T47D (cell line): ENCODE data around the gene CHST7.

Source experiments
- DNase-seq, 2 experiments: peaks; one replicate each; pipeline versions ENCODE4 v3.0.0 to v3.0.0-alpha.2; 2011 to 2012; ENCODE audit warnings: low read depth in 1 of 2, low spot score in 1 of 2
- JUND ChIP-seq: IDR thresholded peaks from 2 replicates; pipeline ENCODE4 v1.6.1; 2012; ENCODE audit warnings: low read depth
- in situ Hi-C: cut with HindIII; loops from 2 replicates; pipeline ENCODE4 v1.10.0; 2016; ENCODE audit warnings: low sequenced_read_pairs, low pct_unique_long_range_greater_than_20kb

Gene CHST7

DNA sequence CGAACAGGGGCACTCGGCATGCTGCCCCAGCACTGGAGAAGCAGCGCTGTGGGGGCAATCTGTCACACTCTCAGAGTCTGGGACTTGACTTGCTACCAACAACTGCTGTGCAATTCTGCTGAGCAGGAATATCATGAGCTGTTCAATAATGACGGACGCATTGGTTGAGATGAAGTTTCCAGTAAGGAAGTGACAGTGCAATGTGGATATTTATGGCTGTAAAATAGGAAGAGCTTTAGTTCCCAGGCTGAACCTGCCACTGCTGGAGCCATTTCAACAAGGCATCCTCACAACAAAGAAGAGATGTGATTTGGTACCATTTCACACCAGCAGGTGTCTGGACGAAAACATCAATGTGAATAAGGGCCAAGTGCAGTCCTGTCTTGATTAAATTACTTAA is 24.2 kb downstream of the CHST7 start:
- DNase-seq = no peak
- in situ Hi-C loops = no loop called here
- no peak for TF ChIP-seq JUND

GRCh38 chrX:46599051-46599560 is 25.5 kb downstream of the CHST7 start:
- TF ChIP-seq JUND = no peak
- in situ Hi-C loops = no loop called here
- no peak for DNase-seq

GRCh38 chrX:46601283-46601682 is 27.7 kb downstream of the CHST7 start:
- DNase-seq = no peak
- no peak for TF ChIP-seq JUND
- in situ Hi-C loops = no loop called here

DNA sequence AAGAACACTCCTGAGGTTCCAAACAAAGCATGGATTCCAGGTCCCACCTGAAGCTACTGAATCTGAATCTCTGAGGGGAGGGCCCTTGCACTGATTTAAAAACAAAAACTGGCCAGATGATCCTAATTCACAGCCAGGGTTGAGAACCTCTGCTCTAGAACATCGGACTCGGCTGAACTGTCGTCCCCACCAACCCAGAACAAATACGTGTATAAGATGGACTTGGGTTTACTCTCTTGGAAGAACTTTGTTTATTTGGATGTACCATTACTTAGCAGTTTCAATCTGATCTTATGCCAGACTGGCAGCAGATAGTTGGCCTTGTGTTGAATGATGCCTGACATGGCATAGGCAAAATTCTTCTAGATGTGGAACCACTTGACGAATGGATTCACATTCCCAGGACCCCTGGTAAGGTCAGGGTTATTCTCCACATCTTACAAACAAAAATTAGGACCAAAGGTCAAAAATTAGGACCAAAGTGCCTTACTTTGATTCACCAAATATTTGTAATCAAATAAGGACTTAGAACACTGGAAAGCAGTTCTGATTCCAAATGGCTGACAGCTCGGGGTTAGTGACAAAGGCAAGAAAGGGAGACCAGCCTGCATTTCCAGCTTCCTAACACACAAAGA is 29.0 kb downstream of the CHST7 start:
- DNase-seq = no peak
- in situ Hi-C loops = no loop called here
- TF ChIP-seq JUND = no peak

DNA sequence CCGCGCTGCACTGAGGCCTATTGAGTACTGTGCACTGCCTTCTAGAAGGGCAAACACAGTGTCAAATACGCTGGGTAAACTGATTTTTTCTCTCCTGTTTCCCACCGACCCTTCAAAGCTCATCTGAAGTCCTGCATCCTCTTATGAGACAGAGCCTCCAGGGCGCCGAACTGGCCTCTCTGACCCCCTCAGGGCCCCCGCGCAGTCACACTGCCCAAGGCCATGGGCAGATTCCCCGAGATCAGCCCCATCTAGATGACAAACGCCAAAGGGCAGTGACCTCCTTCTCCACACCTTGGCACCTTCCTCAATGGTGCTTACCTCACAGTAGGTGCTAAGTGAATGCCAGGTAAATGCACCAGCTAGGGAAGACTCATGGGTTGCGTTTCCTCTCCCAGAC is 34.4 kb downstream of the CHST7 start:
- in situ Hi-C loops = no loop called here
- DNase-seq = no peak
- no peak for TF ChIP-seq JUND

DNA sequence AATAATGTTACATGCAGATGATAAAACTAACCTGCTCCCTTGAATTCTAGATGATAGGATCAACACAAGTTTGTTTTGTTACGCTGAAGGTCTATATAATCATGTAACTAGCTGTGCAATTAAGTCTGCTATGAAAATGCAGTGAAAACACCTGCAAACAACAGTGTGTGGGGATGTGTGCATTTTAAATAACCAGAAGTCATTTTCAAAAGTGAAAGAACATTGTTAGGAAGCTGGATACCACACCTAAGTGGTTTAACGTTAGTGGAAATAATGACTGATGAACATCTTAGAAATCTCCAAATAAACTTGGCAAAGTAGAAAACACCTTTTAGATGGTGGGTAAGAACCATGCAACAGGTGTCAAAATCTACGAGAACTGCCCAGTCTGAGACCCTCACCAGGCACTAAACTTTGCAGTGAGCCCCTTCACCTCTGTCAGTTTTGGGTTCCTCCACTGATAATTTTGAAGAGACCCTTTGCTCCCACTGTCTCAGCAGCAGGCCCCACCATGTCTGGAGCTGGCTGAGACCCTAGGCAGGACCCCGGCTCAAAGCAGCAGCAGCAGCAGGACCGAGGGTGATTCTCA is 36.6 kb downstream of the CHST7 start:
- no peak for DNase-seq
- no peak for TF ChIP-seq JUND
- in situ Hi-C loops = no loop called here

DNA sequence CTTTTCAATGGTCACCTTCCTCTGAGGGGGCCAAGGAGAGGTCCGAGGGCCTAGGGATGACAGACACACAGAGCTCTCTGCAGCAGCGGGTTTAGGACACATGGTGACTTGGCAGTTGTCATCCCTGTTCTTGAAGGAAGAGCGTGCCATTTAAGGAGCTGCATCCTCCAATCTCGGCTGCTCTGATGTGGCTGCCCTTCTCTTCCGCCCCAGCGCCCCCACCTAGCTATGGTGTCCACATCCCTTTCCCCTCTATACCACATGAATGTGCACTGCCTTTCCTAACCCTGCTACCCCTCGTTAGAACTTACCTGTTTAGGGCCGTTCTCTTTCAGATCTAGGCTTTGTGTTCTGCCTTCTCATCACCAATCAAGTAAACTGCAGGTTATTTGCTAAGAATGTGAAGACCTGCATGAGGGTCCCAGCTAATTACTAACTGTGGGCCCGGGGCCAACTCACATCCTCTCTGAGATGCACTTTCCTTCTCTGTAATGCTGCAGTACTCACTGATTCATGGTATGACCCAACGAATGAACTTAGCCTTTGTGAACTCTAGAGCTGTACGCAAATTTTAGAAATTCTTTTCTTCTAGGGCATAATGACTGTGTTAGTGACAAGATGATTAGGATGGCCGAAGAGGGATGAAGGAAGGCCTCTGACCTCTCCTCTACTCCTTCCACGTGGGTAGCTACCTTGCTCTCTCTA is 38.2 kb downstream of the CHST7 start:
- DNase-seq = no peak
- TF ChIP-seq JUND = no peak
- in situ Hi-C loops = no loop called here

DNA sequence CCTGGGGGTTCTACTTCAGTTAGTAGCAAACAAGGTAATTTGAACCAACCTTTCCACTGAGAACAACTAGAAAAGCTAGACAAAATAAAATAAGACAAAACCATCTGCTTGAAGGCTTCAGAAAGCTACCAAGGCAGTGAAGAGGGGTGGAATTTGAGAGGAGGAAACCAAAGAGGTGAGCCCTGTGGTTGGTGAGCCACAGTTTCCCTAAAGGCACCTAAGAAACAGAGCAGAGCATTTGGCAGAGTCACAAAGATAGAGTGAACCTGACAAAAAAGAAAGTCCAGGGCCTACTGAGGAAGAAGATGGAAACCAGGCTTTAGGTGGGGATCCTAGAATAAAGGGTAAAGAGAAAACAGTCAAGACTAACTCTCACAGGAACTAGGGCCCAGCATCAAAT is 44.3 kb downstream of the CHST7 start:
- no peak for DNase-seq
- in situ Hi-C loops = no loop called here
- TF ChIP-seq JUND = no peak

DNA sequence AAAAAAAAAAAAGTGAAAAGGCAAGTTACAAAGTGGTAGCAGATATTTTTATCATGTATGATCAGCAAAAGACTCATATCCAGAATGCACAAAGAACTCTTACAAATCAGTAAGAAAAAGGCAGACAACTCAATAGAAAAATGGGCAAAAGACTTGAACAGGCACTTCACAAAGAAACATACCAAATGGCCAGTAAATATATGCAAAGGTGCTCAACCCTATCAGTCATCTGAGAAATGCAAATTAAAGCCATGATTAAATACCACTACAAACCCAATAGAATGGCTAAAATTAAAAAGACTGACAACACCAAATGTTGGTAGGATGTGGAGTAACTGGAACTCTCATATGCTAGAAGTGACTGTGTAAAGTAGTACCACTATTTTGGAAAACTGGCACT is 45.4 kb downstream of the CHST7 start:
- no peak for DNase-seq
- in situ Hi-C loops = no loop called here
- no peak for TF ChIP-seq JUND

DNA sequence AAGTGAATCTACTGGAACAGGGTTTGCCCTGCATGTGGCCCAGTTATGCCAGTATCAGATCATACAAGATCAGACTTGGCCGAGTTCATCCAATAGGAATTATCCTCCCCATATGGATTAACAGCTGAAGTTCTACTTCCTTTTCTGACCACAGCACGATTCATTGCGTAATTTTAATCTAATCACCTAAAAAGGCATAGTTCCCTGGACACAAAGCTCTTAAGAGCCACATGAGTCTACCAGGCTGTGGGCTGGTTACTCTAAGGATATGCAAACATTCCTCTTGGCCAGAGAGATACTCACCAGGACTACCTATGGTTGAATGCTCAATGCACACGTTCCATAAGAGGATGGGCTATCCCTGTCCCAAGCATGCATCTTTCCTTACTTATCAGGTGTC is 46.9 kb downstream of the CHST7 start:
- DNase-seq = no peak
- no peak for TF ChIP-seq JUND
- in situ Hi-C loops = no loop called here

DNA sequence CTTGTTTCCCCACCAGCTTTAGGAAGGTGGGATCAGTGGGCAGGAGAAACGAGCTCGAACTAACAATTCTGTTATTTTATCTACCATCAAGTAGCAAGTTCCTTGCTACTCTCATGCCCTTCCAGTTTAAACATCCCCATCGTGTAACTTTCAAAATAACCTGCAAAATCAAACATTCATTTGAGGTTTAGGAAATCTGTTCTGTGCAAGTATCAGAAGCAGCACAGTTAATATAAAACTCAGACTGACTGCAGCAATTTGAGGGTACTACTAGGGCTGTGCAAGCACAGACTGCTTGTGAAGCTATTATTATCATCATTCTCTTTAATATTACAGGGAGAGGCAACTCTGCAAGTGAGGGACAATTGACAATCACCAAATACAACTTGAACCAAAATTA is 48.0 kb downstream of the CHST7 start:
- in situ Hi-C loops = no loop called here
- DNase-seq = no peak
- TF ChIP-seq JUND = no peak

DNA sequence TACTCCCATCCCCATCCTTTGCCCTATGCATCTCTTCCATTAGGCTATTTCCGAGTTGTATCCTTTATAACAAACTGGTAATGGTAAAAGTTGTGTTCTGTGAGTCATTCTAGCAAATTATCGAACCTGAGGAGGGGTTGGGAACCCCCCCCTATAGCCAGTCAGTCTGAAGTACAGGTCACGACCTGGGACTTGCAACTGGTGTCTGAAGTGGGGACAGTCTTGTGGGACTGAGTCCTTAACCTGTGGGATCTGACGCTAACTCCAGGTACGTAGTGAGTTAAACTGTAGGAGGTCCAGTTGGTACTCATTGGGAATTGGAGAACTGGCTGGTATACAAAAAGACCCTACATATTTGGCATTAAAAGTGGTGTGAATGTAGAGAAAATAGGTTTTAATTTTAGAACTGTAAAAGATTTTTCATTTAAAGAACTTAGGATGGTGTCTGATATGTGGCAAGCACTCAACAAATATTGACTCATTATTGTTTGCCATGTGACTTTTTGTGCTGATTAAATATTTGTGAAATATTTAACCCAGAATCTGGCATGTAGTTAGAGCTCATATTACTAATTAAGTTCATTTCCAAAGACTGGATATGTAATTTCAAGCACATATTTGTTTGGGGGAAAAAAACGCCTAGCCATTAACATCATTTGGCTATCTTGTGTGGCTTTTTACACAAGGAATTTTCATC is 50.7 kb downstream of the CHST7 start:
- DNase-seq = no peak
- TF ChIP-seq JUND = no peak
- in situ Hi-C loops = no loop called here

- TF ChIP-seq JUND = no peak
- no peak for DNase-seq
- in situ Hi-C loops = no loop called here
These were observed 53.0 kb downstream of the CHST7 start for GRCh38 chrX:46626566-46626965.
